Sciatic nerve (tissue), 2 donors: Measurements from ENCODE around the gene CYTL1. TPM values are rescaled to one million over a fixed set of nuclear protein-coding genes. Genes with fewer than 3 reads are reported as not detected.

Source experiments
- ATAC-seq: fragments of 200-7000 bp; cut with Tn5 transposase; one replicate; pipeline ENCODE4 v1.9.1; 2020; ENCODE audit warnings: mild to moderate bottlenecking, moderate library complexity
- DNase-seq: peaks from one replicate; pipeline ENCODE4 v3.0.0-alpha.2; 2020; ENCODE audit warnings: low spot score
- intact Hi-C: fragments of 100-400 bp; cut with DNase I; formaldehyde crosslinking; loops from one replicate; pipeline ENCODE4 v1.14.2; 2022
- total RNA-seq: library from RNA; stranded (reverse); fragmentation: NEBNext Ultra II Directional; extraction: Animal tissue kit (Norgen Biotek cat#: 25700); gene quantifications from one replicate; pipeline ENCODE4 v1.2.1, GENCODE V29; 2021
- donor health status: DM: no; HTN: no; CAD: no.
- donor health status: DM: no; HTN: no; CAD: no.

Gene CYTL1
- total RNA-seq, 1 donor from 2014 or later: 8.3 TPM

DNA sequence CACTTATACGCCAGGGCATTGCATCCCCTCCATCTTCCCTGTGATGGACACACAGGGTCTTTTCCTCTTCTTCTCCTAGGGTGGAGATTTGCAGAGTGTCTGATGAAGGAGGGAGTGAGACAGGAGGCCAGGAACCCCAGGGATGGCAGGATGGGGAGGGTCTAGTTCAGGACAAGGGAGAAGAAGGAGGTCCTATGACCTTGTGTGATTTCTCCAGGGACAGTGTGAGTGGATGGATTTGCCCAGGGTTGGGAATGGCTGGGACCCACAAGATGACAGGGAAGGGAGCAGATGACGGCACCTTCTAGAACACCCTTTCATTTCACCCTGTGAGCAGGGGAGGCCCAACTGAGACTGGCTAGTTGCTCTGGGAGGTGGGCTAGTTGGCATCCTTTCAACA, 34.2 kb downstream of the CYTL1 start:
- ATAC-seq (no peak), DNase-seq (no peak)
- intact Hi-C loops: no loop called here

DNA sequence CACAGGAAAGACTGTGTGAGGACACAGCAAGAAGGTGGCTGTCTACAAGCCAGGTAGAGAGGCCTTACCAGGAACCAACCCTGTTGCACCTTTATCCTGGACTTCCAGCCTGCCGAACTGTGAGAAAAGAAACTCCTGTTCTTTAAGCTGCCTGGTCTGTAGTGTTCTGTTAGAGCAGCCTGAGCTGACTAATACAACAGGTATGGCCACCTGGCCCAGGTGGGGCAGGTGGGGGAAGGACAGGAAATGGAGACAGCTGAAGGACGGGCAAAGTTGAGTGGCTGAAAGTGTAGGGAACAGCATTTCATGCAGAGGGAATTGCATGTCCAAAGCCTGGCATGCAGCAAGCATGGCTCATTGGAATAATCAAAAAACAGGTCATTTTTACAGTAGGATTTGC, 35.1 kb downstream of the CYTL1 start:
- intact Hi-C loops: no loop called here
- DNase-seq (no peak), ATAC-seq (no peak)

DNA sequence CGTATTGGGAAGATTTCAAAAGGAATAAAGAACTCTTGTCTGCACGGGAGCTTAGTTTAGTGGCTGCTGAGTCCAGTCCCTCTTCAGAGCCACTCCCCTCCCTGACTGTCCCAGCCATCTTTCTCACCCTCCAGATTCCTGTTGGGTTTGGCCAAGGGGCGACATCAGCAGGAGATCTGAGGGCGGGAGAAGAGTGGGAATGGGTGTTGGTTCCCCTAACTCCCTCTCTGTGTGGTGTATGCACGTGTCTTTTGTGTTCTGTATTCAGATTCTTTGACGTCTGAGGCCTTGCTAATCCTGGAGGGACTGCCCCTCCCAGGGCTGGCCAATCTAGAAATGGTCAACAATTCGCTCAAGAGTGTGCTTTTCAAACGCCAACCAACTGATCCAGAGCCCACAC, 37.4 kb downstream of the CYTL1 start:
- ATAC-seq: peak; percentile 40
- no peak for DNase-seq
- intact Hi-C loops: no loop called here

DNA sequence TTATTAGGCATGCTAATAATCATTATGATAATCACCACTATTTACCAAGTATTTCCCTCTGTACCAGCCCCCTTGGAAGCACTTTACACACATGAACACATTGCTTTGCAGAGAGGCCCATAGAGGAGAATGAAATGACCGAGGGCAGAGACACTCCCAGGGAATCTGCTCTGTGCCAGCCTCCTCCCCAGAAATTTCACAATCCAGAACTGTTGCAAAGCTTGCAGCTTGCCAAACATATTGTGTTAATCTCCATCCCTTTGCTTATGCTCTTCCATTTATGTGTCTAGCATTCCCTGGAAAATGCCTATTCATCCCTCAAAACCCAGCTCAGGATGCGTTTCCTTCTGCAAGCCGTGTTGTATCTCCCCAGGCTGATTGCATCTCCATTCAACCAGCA, 37.8 kb downstream of the CYTL1 start:
- ATAC-seq (peak; percentile 94), DNase-seq (no peak)
- intact Hi-C loops: no loop called here

DNA sequence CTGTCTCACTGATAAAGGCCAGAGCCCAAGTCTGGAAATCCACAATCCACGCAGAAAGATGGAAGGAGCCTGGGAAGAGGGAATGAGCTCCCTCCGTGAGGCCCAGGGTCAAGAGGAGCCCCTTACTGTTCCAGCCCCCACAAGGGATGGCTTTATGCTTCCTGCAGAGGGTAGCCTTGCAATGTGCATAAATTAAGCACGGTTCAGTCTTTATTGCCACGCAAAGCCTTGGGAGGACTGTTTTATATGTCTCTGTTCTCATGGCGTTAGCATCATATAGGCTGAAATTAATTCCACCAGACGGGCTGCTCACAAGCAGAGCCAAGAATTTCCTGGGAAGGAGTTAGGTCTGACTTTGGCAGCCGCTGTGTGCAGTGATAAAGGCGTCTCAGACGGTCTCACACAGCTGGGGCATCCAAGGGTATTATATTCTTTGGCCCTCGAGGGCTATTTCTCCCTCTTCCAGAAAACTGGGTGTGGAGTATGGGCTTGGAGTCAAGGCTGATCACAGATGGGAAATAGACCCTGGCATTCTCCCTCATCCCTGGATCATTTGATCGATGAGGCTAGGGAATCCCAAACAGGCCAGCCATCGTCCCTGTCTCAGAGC, 38.5 kb downstream of the CYTL1 start:
- intact Hi-C loops: no loop called here
- no peak for DNase-seq
- ATAC-seq: peak; percentile 75

DNA sequence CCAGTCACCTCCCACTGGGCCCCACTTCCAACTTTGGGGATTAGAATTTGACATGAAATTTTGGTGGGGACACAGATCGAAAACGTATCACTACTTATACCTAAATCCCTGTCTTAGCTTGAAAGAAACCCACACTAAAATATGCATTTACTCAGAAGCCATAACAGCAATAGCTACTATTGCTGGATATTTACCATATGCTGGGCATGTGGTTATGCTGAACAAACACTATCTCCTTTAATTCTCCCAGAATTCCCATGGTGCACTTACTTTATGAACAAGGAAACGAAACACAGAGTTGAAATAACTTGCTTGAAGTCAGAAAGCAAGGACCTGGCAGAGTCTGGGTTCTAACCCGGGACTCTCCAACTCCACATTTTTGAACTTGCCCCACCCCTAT, 39.3 kb downstream of the CYTL1 start:
- DNase-seq: no peak
- no peak for ATAC-seq
- intact Hi-C loops: no loop called here

DNA sequence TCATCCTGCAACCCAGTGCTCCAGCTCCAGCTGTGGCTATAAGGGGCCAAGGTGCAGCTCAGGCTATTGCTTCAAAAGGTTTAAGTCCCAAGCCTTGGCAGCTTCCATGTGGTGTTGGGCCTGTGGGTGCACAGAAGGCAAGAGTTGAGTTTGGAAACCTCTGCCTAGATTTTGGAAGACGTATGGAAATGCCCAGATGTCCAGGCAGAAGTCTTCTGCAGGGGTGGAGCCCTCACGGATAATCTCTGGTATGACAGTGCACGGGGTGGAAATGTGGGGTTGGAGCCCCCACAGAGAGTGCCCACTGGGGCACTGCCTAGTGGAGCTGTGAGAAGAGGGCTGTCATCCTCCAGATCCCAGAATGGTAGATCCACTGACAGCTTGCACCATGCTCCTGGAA, 44.5 kb downstream of the CYTL1 start:
- intact Hi-C loops: no loop called here
- ATAC-seq: no peak
- DNase-seq: no peak

DNA sequence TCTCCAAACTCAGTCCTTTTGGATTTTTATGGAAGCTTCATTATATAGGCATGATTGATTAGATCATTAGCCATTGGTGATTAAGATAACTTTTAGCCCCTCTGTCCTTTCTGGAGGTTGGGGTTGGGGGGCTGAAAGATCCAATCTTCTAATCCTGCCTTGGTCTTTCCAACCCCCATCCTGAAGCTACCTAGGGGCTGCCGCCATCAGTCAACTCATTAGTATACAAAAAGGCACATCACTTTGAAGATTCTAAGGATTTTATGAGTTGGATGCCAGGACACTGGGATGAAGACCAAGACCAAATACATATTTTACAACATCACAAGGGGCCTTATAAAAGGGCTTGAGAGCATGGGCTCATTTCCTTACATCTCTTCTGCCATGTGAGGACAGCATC, 47.5 kb downstream of the CYTL1 start:
- intact Hi-C loops: no loop called here
- ATAC-seq: no peak
- no peak for DNase-seq

DNA sequence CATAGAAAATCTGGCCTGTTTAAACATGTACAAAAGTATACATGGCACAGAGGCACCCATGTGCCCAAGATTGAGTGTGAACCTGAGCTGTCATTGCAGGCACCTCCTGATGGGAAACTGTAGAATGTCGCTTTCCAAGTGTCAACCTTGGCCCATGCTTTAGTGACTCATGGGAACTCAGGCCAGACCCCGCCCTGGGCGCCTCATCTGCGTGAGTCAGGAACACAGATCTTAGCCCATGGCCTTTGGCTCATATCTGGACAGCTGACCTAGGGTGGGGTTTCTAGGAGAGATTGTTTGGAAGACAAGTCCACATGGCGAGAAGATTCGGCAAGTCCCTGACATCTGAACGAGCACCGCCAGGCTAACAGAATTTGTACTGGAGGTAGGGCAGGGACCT, 50.0 kb downstream of the CYTL1 start:
- intact Hi-C loops: no loop called here
- ATAC-seq (peak; percentile 96), DNase-seq (peak; percentile 63)

DNA sequence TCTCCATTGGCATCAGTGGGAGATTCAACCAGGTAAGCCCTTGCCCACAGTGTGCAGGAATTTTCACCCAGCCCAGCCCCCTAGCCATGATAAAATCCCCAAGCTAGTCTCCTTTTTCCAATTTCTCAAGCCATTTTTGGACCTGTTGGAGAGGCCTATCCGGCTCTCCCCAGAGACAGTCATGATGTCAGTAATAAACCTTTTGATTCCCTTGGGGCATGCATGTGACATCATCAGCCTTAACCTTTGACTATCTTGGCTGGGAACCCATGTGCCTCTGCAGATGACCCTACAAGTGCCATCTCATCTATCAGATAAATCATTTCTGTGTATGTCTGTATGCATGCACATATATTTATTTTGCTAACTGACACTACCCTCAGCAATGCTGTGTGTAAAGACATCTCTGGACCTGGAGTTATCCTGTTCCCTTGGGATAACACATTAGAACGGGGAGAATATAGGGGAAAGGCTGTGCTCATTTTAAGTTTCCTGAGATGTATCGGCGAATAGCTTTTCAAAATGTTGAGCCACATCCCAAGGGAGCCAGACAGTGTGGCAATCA, 51.0 kb downstream of the CYTL1 start:
- DNase-seq: no peak
- intact Hi-C loops: no loop called here
- no peak for ATAC-seq

Other genes with a start within 250 kb of the CYTL1 start
- gene MSX1, start 159.8 kb downstream of the CYTL1 start, total RNA-seq: 7.5 TPM
- 1.6 TPM for gene STK32B, start 32.0 kb upstream of the CYTL1 start, total RNA-seq